Measurements from ENCODE around the gene CASTOR2. TPM values are rescaled to one million over a fixed set of nuclear protein-coding genes. Genes with fewer than 3 reads are reported as not detected.
"Not testable (repeated sequence)": the region's sequence is repeated elsewhere in the genome, so short reads cannot be mapped to it uniquely, and the experiment has no call there.

The CASTOR2 gene
- total RNA-seq, 1 donor: 25.3 TPM

DNA sequence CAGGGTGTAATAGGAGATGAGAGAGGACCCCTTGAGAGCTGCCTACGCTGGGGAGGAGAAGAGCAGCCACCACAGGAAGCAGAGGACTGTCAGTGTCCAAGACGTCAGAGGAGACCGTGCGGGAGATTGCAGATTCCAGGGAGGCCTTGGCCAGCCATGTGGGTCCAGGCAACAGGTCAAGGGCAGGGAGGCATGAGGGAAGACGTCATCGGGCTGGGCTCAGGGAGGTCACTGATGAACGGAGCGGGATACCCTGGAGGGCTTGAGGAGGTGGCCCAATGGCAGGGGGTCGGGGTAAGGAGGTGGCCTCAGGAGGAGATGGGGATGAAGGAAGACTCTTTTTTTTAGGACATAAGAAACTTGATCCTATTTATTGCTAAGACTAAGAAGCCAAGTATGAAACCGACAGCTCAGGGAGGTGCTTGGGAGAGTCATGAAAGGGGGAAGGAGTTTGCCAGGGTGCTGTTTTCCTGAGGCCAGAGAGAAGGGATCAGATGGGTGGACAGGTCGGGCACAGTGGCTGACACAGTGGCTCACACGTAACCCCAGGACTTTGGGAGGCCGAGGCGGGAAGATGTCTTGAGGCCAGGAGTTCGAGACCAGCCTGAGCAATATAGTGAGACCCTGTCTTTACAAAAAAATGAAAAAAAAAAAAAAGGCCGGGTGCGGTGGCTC lies 30.5 kb downstream of the CASTOR2 start:
- DNase-seq (ENCODE audit: low read depth in 2 of 3, low spot score in 2 of 3): not testable (repeated sequence)

DNA sequence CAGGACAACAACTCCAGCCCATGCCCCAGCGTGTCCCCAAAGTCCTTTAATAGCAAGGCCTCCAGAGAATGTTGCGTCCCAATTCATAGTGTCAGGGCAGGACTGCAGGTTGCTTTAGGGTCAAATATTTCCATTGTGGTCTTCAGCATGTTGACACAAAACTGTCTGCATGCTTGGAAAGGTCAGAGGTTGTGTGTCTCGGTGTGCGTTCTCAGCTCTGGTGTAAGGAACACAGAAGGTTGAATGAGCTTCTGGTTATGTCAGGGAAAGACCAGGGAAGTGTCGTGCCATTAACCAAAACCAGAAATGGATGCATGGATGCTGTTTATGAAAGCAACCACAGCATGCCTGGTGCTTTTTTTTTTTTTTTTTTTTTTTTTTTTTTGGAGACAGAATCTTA lies 31.9 kb downstream of the CASTOR2 start:
- DNase-seq (ENCODE audit: low read depth in 2 of 3, low spot score in 2 of 3): not testable (repeated sequence)

DNA sequence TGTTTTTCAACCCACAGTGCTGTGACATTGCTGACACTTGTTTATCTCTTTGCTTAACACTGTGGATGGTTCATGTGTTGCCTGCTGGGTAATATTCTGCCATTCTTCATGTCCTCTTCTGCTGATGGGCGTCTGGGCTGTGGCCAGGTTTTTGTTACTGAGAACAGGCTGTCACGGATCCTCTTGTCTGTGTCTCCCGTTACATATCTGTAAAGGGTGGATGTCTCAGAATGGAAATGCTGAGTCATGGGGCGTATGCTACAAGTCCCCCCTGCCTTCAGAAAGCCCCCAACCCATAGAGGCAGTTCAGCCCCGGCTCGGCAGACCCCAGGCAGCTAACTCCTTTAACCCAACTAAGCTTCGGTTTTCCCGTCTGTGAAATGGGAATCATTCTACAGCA lies 33.3 kb downstream of the CASTOR2 start:
- not testable (repeated sequence) for DNase-seq (ENCODE audit: low read depth in 2 of 3, low spot score in 2 of 3)

DNA sequence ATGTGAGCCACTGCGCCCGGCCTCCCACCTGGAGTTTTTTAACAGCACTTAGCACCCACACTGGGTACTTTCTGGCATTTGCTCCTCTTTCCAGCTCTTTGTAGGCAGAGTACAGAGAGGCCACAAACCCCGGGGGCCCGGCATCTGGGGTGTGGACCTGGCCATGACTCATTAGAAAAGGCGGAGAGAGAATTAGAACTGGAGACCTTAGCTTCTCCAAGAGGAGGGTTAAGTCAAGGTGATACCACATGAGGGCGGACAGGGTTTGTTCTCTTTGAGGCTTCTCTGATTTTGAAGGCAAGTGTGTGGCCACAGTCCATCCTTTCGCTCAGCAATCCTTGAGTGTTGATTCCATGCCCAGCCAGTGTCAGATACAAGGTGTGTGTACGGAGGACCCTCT lies 36.9 kb downstream of the CASTOR2 start:
- not testable (repeated sequence) for DNase-seq (ENCODE audit: low read depth in 2 of 3, low spot score in 2 of 3)

DNA sequence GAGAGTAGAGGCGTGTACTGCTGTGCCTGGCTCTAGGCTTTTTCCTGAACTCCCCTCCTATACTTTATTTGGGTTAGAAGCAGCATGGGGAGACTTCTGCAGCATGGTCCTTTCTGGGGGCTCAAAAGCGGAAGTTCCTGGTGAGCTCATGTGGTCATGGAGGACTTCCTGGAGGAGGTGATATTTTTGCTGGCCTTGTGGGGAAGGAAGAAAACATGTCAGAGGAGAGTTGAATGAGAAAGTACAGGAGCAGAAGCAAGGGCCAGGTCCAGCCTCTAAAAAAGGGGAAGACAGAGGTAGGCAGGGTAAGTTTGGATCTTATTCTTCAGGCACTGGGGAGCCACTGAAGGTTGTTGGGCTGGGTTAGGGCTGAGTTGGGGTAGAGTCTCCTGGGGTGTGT lies 45.5 kb downstream of the CASTOR2 start:
- DNase-seq (ENCODE audit: low read depth in 2 of 3, low spot score in 2 of 3): no peak

DNA sequence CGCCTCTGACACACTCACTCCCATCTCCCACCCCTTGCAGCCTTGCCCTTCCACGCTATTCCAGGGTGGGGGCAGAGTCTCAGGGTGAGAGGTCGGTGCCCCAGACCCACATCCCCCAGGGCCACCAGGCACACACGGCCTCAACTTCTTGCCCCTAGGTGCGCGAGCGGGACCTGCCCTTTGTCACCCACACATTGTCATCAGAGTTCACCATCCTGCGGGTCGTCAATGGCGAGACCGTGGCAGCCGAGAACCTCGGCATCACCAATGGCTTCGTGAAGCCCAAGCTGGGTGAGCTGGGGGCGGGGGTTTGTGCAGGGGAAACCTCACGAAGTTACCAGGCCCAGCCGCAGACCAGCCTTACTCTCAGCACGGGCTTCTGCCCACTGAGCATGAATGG lies 53.3 kb downstream of the CASTOR2 start:
- no peak for DNase-seq (ENCODE audit: low read depth in 2 of 3, low spot score in 2 of 3)

DNA sequence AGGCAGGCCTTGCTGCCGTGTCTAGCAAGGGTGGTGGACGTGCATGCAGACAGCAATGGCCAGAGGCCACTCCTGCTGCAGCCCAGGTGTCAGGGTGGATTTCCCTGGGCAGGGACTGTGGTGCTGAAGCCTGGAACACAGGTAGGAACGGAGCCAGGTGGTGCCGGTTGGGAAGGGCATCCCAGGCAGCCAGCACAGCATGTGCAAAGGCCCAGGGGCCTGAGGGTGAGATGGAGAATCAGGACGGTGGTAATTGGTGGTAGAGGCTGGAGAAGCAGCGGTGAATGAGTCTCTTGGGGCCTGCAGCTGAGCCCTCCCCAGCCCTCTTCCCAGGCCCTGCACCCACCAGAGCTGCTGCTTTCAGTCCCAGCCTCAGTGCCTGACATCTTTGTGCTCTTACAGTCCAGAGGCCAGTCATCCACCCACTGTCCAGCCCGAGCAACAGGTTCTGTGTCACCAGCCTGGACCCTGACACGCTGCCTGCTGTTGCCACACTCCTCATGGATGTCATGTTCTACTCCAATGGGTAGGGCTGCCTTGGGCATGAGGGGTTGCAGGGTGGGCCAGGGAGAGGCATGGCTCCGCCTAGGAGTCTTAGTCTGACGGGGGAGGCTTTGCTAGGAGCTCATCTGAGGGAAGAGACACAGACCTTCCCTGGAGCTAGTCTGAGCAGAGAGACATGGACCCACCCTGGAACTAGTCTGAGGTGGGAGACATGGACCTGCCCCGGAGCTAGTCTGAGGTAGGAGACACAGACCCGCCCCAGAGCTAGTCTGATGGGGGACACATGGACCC lies 54.3 kb downstream of the CASTOR2 start:
- DNase-seq (ENCODE audit: low read depth in 2 of 3, low spot score in 2 of 3): no peak

DNA sequence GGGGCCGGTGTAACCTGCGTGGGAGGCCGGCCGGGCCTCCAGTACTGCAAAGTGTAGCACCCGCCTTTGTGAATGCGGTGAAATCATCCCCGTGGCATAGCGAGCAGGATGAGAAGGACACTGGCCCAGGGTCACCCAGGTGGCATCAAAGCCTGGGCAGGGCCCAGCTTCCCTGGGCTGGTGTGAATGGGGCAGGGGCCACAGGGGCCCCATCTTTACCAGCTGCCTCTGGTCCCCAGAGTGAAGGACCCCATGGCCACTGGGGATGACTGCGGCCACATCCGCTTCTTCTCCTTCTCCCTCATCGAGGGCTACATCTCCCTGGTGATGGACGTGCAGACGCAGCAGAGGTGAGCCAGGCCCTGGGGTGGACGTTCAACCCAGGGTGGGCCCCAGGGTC lies 55.3 kb downstream of the CASTOR2 start:
- DNase-seq (ENCODE audit: low read depth in 2 of 3, low spot score in 2 of 3): no peak

DNA sequence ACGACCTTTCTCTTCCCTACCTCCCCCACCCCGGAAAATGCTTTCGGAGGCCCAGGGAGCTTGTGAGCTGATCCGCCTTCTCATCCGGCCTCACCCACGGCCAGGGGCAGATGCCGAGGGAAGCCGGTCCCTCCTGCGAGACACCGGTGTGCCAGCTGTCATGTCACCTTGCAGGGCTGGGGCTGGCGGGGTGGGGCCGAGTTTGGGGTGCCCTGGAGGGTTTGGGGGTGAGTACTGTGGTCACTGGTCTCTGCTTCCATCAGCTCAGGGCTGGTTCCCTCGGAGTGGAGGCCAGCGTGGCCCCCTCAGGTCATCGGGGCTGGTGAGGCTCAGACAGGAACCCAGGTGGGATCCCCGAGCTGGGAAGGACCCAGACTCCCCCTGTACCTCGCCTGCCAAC lies 60.4 kb downstream of the CASTOR2 start:
- DNase-seq (ENCODE audit: low read depth in 2 of 3, low spot score in 2 of 3): no peak

DNA sequence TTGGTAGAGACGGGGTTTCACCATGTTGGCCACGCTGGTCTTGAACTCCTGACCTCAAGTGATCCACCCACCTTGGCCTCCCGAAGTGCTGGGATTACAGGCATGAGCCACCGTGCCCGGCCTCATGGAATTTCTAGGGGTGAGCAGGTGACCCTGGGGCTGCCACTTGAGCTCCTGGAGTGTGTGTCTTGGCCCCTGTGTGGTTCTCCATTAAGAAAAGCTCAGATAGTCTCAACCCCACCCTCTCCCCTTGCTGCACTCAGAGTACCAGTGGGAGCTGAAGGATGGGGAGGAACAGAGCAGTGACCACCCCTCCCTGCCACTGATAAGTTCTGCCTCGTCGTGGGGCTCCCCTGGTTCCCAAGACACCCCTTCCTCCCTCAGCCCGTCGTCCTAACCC lies 63.8 kb downstream of the CASTOR2 start:
- DNase-seq (ENCODE audit: low read depth in 2 of 3, low spot score in 2 of 3): no peak

DNA sequence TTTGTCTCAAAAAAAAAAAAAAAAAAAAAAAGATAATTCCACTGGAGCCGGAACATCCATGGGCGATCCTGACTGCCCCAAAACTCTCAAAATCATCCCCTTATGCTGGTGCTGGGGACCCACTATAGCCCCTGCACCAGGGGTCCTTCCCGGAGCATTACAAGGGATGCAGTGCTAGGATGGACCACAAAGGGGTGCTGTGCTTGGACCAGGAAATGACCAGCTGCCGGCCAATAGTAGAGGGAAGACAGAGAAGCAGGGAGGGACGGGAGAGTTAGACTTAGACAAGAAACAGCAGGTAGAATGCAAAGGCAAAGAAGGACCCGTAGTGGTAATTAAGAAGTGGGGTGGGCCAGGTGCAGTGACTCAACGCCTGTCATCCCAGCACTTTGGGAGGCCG lies 68.6 kb downstream of the CASTOR2 start:
- DNase-seq (ENCODE audit: low read depth in 2 of 3, low spot score in 2 of 3): no peak

DNA sequence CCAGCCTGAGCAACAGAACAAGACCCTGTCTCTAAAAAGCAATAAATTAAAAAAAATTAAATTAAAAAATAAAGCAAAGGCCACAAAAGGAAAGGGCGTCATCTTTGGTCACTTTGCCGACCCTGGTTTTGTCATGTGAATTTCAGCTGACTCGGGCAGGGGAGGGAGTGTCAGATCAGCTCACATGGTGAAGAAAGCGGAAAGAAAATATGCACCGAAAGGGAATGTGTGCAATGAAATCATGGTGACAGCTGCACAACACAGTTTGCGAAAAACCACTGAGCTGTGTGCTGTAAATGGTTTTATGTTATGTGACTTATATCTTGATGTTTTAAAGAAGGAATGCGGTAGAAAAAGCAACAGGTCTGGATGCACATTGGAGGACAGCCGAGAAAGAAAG lies 69.3 kb downstream of the CASTOR2 start:
- DNase-seq (ENCODE audit: low read depth in 2 of 3, low spot score in 2 of 3): no peak

DNA sequence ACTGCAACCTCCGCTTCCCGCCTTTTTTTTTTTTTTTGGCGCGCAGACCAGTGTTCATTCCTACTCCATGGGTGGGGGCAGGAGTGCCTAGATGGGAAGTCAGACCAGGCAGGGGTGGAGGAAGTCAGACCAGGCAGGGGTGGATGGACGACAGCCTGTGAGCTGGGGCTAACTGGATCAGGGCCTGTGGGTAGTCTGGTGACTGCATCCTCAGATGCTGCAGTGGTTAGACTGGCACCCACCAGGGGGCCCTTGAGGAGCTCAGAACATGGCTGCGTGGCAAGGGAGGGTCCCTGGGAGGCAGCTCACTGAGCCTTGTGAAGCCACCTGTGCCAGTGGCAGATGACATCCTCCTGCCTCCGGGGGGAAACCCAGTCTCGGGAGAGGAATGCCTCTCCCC lies 74.0 kb downstream of the CASTOR2 start:
- no peak for DNase-seq (ENCODE audit: low read depth in 2 of 3, low spot score in 2 of 3)

DNA sequence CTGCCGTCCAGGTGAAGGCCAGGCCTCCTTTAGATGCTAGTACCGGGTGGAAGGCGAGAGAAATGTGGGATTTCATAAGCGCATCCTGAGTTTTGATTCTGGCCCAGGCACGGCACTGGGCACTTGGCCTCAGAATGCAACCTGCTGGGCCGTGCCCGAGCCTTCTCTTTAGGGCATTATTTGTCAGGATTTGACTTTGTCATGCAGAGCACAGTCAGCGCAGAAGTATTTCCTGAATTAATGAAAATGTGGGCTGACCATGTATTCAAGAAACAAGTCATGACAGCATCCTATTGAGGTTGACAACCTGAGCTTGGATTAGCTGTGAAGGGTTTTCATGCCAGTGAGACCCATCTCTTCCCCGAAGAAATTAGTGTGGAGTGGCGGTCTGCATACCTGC lies 74.7 kb downstream of the CASTOR2 start:
- DNase-seq (ENCODE audit: low read depth in 2 of 3, low spot score in 2 of 3): no peak

DNA sequence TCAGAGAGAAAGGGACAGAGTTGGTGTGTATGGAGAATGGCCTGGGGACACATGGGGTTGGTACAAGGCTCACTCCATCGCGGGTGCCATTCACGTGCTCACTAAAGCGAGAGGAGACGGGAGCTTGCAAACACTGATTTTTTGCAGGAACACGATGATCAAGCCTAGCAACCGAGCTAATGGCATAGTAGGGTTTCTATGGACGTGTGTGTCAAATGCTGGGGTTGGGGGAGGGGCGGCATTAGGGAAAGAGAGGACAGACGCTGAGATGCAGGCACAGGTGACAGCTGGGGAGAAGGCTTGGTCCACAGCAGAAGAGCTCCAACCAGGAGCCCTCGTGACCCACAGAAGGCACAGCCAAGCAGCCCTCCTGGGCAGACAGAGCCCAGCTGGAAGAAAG lies 75.2 kb downstream of the CASTOR2 start:
- DNase-seq (ENCODE audit: low read depth in 2 of 3, low spot score in 2 of 3): no peak

DNA sequence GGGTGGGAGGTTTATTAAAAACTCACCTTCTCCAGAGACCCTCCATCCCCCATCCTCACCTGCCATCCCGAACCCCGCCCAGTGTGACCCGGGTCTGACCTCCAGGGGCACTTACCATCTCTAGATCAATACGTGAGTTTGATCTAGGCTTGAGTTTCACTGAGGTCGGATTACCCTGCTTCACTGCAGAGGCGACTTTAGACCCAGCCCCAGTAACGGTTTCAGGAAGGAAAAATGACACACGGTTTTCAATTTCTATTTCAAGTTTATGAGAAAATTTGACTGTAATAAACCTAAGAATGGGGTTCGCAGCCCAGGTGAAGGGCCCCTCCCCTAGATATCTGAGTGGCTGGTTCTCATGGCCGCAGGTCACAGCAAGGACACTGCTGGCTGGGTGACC lies 76.0 kb downstream of the CASTOR2 start:
- DNase-seq (ENCODE audit: low read depth in 2 of 3, low spot score in 2 of 3): no peak

DNA sequence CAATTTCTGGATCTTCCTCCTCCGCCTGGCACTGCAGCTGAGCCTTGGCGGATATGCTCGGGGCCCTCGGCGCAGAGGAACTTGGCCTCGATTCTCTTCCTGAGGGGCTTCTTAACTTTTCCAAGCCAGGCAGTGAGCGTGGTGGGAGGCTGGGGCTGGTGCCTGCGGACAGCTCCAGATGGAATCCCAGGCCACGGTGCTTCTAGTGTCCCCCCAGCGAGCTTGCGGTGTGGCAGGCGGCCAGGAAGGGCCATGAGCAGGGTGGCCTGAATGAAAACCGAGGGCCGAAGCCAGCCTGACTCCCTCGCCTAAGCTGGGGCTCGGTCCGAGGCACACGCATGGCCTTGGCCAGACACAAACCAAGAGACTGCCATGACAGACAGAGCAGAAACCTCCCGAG lies 77.8 kb downstream of the CASTOR2 start:
- DNase-seq (ENCODE audit: low read depth in 2 of 3, low spot score in 2 of 3): no peak

DNA sequence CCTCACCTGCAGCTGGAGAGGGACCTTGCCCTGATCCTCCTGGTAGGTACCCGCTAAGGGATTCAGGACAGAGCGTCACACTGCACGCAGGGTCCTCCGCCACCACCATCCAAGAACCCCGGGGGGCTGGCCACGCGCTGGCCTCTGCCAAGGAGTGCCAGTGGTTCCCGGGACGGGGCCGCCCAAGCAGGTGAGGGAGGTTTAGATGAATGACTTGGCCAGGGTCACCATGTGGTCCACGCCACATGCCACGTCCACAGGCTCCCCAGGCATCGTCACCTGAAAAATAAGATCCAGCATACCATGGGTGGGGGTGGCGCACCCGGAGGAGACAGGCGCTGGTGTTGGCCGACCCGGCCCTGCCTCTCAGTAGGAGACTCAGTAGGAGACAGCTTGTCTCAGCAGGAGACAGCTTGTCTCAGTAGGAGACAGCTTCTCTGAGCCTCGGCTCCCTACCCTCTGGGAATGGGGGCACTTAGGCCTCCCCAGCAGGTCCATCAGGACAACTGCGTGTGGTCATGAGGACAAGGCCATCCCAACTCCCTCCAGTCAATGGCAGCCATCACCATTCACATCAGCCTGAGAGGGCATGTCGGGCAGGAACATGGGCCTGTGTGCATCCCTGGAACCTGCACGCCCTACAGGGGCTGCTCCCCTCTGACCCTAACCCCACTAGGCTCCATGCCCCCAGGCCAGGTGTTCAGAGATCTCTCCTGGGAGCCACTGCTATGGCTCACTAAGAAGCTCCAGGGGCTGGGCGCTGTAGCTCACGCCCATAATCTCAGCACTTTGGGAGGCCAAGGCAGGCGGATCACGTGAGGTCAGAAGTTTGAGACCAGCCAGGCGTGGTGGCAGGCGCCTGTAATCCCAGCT lies 78.6 kb downstream of the CASTOR2 start:
- no peak for DNase-seq (ENCODE audit: low read depth in 2 of 3, low spot score in 2 of 3)

DNA sequence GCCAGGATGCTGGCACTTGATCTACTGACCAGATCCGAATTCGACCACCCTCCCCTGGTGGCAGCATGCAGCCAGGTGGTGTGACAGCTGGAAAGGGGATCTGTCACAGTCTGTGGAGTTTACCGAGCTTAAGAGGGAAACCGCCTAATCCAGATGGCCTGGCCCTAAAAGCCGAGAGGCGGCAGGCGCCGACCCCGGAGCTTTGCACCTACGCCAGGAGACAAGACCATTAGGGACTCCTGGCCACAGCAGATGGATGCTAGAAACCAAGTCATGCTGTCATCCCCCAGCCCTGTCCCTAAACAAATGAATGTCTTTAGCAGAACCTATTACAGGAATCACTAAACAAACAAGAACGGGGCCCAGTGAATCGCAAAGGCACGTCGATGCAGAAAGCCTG lies 81.4 kb downstream of the CASTOR2 start:
- no peak for DNase-seq (ENCODE audit: low read depth in 2 of 3, low spot score in 2 of 3)

DNA sequence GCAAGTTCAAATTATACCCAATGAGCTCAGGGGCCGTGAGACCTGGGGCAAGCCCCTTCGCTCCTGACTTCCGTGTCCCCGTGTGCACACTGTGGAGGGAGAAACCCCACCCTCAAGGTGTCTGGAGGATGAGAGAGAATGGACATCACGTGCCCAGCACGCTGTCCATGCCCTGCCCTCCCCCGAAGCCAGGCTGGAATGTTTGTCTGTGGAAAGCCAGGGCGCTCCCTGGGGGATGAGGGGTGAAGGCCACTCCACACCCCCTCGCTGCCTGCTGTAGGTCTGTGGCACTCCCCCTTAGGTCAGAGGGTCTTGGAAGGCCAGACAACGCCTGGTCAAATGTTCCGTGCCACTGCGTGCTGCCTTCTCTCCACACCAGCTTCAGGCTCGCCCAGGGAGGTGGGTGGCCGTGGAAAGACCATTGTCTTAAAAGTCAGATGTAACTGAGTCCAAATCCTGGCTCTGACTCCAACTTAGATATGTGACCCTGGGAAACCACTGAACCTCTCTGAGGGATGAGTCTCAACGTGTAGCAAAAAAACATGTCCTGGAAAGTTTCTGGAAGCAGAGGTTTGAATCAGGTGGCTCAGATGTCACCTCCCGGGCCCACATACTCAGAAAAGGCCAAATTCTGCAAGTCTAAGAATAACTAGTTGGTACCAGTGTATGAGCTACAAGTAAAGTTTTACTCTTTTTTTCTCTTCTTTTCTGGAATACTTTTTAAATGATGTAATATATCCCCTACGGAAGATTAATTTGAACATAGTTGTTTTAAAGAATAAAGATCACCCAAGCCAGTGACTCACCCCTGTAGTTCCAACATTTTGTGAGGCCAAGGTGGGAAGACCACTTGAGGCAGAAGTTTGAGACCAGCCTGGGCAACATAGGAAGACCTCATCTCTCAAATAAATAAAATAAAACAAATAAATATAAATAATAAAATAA lies 84.2 kb downstream of the CASTOR2 start:
- DNase-seq (ENCODE audit: low read depth in 2 of 3, low spot score in 2 of 3): no peak

Measured in hematopoietic multipotent progenitor cell (in vitro differentiated cells).